NCI-H2029 (cell line): Measurements from ENCODE around the gene SERBP1.
A peak's percentile ranks its signal among the peaks of the same experiment; 100 is the strongest.

Experiments
- DNase-seq: peaks from one replicate; lab custom pipeline; 2025; lab: John Stamatoyannopoulos, UW

The SERBP1 gene

GRCh38 chr1:67367370-67368045 lies 62.7 kb downstream of the SERBP1 start:
- DNase-seq = peak; percentile 39

GRCh38 chr1:67361641-67362040 lies 68.6 kb downstream of the SERBP1 start:
- no peak for DNase-seq

GRCh38 chr1:67359592-67359991 lies 70.6 kb downstream of the SERBP1 start:
- no peak for DNase-seq
